BJ (cell line): Measurements from ENCODE around the gene WDR93. TPM values are rescaled to one million over a fixed set of nuclear protein-coding genes. Genes with fewer than 3 reads are reported as not detected.

Source experiments
- CTCF ChIA-PET: fragments of 350-600 bp; formaldehyde crosslinking; extraction: SDS; loops from one replicate; lab custom pipeline; 2021; ENCODE audit warnings: antibody characterized with exemption, inconsistent platforms; lab: Yijun Ruan, JAX
- POLR2A ChIA-PET: fragments of 300-600 bp; sonication (Branson Sonifier 250); formaldehyde crosslinking; extraction: SDS; loops from one replicate; lab custom pipeline; 2021; ENCODE audit warnings: antibody characterized with exemption; lab: Charles Lee
- DNase-seq: peaks from one replicate; pipeline ENCODE4 v3.0.0-alpha.2; 2011; ENCODE audit warnings: low read depth
- H3K27me3 ChIP-seq: 2 replicates; pipeline ENCODE4 v1.6.0; 2011; ENCODE audit warnings: low read length; ENCODE audit not compliant: control insufficient read depth, insufficient read depth
- H3K36me3 ChIP-seq: 2 replicates; pipeline ENCODE4 v1.5.1; 2011; ENCODE audit warnings: low read length; ENCODE audit not compliant: control insufficient read depth, insufficient read depth
- H3K4me3 ChIP-seq: 2 replicates; pipeline ENCODE4 v1.5.1; 2011; ENCODE audit warnings: low read depth, mild to moderate bottlenecking, control low read depth, low read length
- polyA plus RNA-seq: library from polyadenylated mRNA; depleted of rRNA; stranded (reverse); fragments of >200 nt; gene quantifications from 2 replicates; pipeline ENCODE4 v1.2.3, GENCODE V29; 2011
- TF ChIP-seq, protein P1 (sequence below): IDR thresholded peaks from 2 replicates; pipeline ENCODE4 v1.5.1; 2011; ENCODE audit warnings: low read depth, mild to moderate bottlenecking, control low read depth, inconsistent platforms, low read length, moderate library complexity; ENCODE audit not compliant: insufficient read depth

WDR93 gene
- polyA plus RNA-seq, 1 experiment, result 0.15 TPM

DNA sequence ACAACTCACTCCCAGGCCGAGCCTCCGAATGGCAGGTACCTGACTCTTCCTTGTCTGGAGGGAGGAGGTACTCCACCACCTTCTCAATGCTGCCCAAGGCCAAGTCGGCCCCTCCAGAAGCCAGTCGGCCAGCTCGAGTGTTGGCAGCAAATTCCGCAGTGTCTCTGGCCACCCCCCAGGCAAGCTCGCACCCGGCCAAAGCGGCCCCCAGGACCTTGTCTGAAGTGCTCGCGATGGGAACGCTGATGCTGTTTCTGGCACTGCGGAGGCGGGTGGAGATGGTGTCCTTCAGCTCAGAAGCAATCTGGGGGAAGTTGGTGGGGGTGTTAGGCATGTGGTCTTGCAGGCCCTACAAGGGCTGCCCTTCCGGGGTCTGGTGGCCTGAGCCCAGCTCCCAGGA lies 20.7 kb upstream of the WDR93 start:
- no peak for DNase-seq
- TF ChIP-seq, protein P1, sequence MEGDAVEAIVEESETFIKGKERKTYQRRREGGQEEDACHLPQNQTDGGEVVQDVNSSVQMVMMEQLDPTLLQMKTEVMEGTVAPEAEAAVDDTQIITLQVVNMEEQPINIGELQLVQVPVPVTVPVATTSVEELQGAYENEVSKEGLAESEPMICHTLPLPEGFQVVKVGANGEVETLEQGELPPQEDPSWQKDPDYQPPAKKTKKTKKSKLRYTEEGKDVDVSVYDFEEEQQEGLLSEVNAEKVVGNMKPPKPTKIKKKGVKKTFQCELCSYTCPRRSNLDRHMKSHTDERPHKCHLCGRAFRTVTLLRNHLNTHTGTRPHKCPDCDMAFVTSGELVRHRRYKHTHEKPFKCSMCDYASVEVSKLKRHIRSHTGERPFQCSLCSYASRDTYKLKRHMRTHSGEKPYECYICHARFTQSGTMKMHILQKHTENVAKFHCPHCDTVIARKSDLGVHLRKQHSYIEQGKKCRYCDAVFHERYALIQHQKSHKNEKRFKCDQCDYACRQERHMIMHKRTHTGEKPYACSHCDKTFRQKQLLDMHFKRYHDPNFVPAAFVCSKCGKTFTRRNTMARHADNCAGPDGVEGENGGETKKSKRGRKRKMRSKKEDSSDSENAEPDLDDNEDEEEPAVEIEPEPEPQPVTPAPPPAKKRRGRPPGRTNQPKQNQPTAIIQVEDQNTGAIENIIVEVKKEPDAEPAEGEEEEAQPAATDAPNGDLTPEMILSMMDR, result no peak
- CTCF ChIA-PET, result no interaction called here
- POLR2A ChIA-PET, result no interaction called here
- Histone ChIP-seq H3K27me3 (no peaks in the 10 kb centered on the region), H3K4me3 (no peak overlapping the region), H3K36me3 (no peaks in the 10 kb centered on the region)

DNA sequence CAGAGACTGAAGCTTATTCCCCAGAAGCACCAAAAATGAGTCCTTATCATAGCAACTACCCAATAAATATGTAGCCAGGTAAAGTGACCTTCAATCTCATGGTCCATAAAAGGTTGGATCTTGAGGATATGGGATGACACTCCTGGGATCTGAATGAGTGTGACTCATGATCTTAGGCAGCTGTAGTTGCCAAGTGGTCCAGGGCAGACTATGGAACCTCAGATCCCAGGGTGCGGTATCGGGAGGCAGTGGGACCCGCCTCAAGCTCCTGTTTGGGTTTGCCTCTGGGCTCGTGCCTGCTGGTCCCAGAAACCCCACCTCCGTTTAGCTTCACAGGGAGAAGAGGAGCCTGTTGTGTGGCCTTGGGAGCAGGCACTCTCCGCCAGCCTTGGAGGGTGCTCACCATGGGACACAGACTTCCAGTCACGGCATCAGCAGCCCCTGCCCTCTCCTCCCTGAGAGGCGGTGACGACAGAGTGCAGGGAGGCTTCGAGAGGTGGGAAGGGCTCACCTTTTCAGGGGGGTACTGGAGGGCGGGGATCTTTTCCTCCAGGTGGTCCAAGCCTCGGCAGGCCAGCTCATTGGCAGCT lies 19.5 kb upstream of the WDR93 start:
- Histone ChIP-seq H3K27me3 (no peaks in the 10 kb centered on the region), H3K36me3 (no peaks in the 10 kb centered on the region), H3K4me3 (no peak overlapping the region)
- no peak for DNase-seq
- CTCF ChIA-PET, result interaction anchor here (1.4 to 1.6 kb wide), 2 partner anchors 15 to 69 kb away, joined by 4 to 5 read pairs; no protein-coding TSS in a partner anchor
- TF ChIP-seq, protein P1, result no peak
- POLR2A ChIA-PET, result no interaction called here

DNA sequence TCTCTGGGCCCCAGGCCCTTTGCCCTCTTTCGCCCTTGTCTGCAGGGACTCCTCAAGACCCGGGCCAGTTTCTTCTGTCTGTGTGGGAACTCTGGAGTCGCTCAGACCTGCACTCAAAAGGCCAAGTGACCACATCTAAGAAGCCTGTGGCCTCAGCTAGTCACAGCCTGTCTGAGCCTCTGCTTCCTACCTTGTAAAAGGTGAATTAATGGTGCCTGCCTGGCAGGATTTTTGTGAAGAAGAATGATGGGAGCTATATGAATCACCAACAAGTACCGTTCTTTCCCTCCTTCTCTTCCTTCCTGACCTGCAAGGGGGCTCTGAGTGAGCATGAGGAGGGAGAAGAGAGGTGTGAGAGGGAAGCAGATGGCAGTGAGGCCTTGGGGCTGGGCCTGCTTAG lies 18.9 kb upstream of the WDR93 start:
- POLR2A ChIA-PET, result no interaction called here
- TF ChIP-seq, protein P1, result no peak
- Histone ChIP-seq H3K27me3 (no peaks in the 10 kb centered on the region), H3K36me3 (no peaks in the 10 kb centered on the region), H3K4me3 (no peak overlapping the region)
- no peak for DNase-seq
- CTCF ChIA-PET, result interaction anchor here (0.8 to 1.9 kb wide), 5 partner anchors 14 to 69 kb away, joined by 3 to 5 read pairs (median 4); no protein-coding TSS in a partner anchor

DNA sequence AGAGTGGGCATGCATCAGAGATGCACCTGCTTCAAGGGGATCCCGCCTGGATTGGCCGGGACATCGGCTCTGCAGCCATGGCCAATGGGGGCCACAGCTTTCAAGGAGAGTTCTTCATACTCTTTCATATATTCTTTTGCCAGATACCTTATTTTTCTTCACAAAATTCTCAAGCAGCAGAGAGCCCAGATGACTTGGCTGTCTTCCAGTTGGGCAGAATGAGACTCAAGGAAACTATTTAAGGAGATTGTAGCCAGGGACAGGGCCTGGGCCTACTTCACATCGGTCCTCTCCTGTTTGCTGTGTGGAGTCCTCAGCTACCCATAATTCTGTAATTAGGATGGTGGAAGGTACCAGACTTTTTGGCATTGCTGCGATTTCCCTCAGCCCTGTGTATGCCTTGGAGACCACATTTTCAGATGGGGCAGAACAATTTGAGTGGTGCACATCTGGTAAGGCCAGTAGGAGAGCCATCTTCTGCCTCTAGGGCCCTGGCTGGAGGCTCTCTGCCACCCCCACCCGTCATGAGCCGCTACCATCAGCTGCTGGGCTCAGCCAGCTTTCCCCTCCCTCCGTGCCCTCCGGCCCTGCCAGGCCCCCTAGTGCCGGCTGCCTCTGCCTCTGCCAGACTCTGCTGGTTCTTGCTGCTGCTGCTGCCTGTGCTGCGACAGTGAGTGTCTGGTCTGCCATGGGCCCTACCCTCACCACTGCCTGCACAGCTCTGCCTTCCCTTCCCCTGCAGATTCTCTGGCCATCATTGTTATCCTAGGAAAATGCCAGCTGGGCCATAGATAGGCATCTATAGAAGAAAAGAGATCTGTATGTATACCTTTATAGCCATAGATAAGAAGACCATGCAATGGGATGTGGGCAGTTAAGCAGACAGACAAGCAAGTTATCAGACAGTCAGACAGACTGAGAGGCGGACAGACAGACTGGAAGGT lies 18.1 kb upstream of the WDR93 start:
- TF ChIP-seq, protein P1, result no peak
- Histone ChIP-seq H3K4me3 (no peak overlapping the region), H3K36me3 (no peaks in the 10 kb centered on the region), H3K27me3 (no peaks in the 10 kb centered on the region)
- ChIA-PET CTCF (interaction anchor here (0.8 to 1.9 kb wide), 5 partner anchors 12 to 28 kb away, joined by 3 to 5 read pairs (median 4); no protein-coding TSS in a partner anchor), POLR2A (no interaction called here)
- no peak for DNase-seq

DNA sequence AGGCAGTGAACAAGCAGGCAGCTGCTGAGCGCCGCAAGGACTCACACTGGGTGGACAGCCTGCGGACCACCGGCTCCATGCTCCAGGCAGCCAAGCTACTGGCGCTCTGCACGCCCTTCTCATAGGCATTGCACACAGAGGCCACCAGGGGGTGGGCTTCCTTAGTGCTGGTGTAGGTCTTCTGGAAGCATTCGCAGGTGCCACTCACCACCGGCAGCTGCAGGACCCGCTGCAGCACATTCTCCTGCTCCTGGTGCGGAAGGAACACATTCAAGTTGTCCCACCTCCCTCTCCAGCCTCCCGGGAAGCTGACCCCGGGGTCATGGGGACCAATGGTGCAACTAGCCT lies 17.5 kb upstream of the WDR93 start:
- Histone ChIP-seq H3K27me3 (no peaks in the 10 kb centered on the region), H3K4me3 (no peak overlapping the region), H3K36me3 (no peaks in the 10 kb centered on the region)
- TF ChIP-seq, protein P1, result peak; percentile 29
- ChIA-PET CTCF (interaction anchor here (1.1 to 1.9 kb wide), 5 partner anchors 11 to 62 kb away, joined by 3 to 5 read pairs (median 4); no protein-coding TSS in a partner anchor), POLR2A (no interaction called here)
- DNase-seq, result no peak
